ENCODE data around the gene ITPK1.

DNA sequence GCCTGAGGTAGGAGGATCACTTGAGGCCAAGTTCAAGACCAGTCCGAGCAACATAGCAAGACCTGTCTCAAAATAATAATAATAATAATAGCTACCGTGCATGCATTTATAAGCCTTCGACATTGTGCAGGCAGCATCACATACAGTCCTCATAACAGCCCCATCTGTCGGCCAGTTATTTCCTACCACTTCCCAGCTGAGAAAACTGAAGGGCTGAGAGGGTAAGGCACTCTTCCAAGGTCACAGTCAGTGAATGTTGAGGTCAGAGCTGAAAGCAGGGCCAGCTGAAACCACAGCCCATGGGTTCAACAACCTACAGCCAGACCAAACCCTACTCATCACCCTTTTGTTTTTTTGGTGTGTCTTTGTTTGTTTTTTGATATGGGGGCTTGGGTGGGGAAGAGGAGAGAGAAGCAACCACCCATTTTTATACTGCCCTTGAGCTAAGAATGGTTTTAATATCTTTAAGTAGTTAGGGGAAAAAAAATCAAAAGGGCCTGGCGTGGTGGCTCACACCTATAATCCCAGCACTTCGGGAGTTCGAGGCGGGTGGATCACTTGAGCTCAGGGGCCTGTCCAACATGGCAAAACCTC lies 16.8 kb upstream of the ITPK1 start:
- TF ChIP-seq EGR1 (IDR thresholded peaks at IDR 0.05) (no peak), EP300 (IDR thresholded peaks at IDR 0.05; ENCODE audit: borderline replicate concordance) (no peak), CREB1 (IDR thresholded peaks at IDR 0.05; ENCODE audit: low read depth) (no peak), FOXM1 (IDR thresholded peaks at IDR 0.05; ENCODE audit: borderline replicate concordance, low read depth) (no peak), RAD21 (IDR thresholded peaks at IDR 0.05; ENCODE audit: low read depth) (no peak; the same call in 1 of the 2 replicates)
- TF ChIP-seq, protein P1, sequence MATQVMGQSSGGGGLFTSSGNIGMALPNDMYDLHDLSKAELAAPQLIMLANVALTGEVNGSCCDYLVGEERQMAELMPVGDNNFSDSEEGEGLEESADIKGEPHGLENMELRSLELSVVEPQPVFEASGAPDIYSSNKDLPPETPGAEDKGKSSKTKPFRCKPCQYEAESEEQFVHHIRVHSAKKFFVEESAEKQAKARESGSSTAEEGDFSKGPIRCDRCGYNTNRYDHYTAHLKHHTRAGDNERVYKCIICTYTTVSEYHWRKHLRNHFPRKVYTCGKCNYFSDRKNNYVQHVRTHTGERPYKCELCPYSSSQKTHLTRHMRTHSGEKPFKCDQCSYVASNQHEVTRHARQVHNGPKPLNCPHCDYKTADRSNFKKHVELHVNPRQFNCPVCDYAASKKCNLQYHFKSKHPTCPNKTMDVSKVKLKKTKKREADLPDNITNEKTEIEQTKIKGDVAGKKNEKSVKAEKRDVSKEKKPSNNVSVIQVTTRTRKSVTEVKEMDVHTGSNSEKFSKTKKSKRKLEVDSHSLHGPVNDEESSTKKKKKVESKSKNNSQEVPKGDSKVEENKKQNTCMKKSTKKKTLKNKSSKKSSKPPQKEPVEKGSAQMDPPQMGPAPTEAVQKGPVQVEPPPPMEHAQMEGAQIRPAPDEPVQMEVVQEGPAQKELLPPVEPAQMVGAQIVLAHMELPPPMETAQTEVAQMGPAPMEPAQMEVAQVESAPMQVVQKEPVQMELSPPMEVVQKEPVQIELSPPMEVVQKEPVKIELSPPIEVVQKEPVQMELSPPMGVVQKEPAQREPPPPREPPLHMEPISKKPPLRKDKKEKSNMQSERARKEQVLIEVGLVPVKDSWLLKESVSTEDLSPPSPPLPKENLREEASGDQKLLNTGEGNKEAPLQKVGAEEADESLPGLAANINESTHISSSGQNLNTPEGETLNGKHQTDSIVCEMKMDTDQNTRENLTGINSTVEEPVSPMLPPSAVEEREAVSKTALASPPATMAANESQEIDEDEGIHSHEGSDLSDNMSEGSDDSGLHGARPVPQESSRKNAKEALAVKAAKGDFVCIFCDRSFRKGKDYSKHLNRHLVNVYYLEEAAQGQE (IDR thresholded peaks at IDR 0.05; ENCODE audit: low read depth): no peak

Data from Ishikawa (cell line).